Upper lobe of right lung (tissue), 1 donor: ENCODE results near the gene NKX2-2. TPM values are rescaled to one million over a fixed set of nuclear protein-coding genes. Genes with fewer than 3 reads are reported as not detected.

Source experiments
- ATAC-seq: fragments of 200-7000 bp; cut with Tn5 transposase; one replicate; pipeline ENCODE4 v1.9.1; 2020; ENCODE audit warnings: mild to moderate bottlenecking, moderate library complexity
- DNase-seq: peaks from one replicate; pipeline ENCODE4 v3.0.0-alpha.2; 2020
- H3K27ac ChIP-seq: fragments of 200-600 bp; one replicate; pipeline ENCODE4 v1.8.0; 2022
- H3K27me3 ChIP-seq: fragments of 200-600 bp; one replicate; pipeline ENCODE4 v1.8.0; 2022; ENCODE audit warnings: mild to moderate bottlenecking
- H3K36me3 ChIP-seq: fragments of 200-600 bp; one replicate; pipeline ENCODE4 v1.8.0; 2022
- H3K4me1 ChIP-seq: fragments of 200-600 bp; one replicate; pipeline ENCODE4 v1.8.0; 2022
- H3K4me3 ChIP-seq: fragments of 200-600 bp; one replicate; pipeline ENCODE4 v1.8.0; 2022; ENCODE audit warnings: mild to moderate bottlenecking
- H3K9me3 ChIP-seq: fragments of 200-600 bp; one replicate; pipeline ENCODE4 v1.8.0; 2022
- CTCF ChIP-seq: fragments of 200-600 bp; IDR thresholded peaks from one replicate; pipeline ENCODE4 v1.8.0; 2022; ENCODE audit warnings: antibody characterized with exemption
- intact Hi-C: fragments of 100-400 bp; cut with DNase I; formaldehyde crosslinking; loops from one replicate; pipeline ENCODE4 v1.11.0; 2022
- total RNA-seq: library from RNA; stranded (reverse); fragmentation: NEBNext Ultra II Directional; extraction: Animal tissue kit (Norgen Biotek cat#: 25700); gene quantifications from one replicate; pipeline ENCODE4 v1.2.1, GENCODE V29; 2021
- donor health status: DM: no; HTN: yes; CAD: no; lungs with severe emphysema.

NKX2-2 gene
- total RNA-seq, 1 donor from 2014 or later = not detected

GRCh38 chr20:21500599-21500998 lies 13.3 kb downstream of the NKX2-2 start:
- Histone ChIP-seq H3K27me3 (peaks cover 71% of the 10 kb centered on the region), H3K4me1 (peaks cover 5% of the 10 kb centered on the region), H3K27ac (no peak overlapping the region), H3K9me3 (no peaks in the 10 kb centered on the region), H3K36me3 (no peaks in the 10 kb centered on the region), H3K4me3 (no peak overlapping the region)
- ATAC-seq (no peak), DNase-seq (no peak)
- intact Hi-C loops = loop anchor here (10.0 kb wide), 1 partner anchor 636 kb away; no protein-coding TSS in a partner anchor
- no peak for TF ChIP-seq CTCF

- intact Hi-C loops = loop anchor here (10.0 kb wide), 1 partner anchor 635 kb away; no protein-coding TSS in a partner anchor
- TF ChIP-seq CTCF = no peak
- H3K27me3 ChIP-seq = peaks cover 63% of the 10 kb centered on the region
Measured at GRCh38 chr20:21499641-21500040, 14.2 kb downstream of the NKX2-2 start.

GRCh38 chr20:21498635-21499034 lies 15.2 kb downstream of the NKX2-2 start:
- no peak overlapping the region for H3K4me3 ChIP-seq
- H3K9me3 ChIP-seq = no peaks in the 10 kb centered on the region
- DNase-seq = no peak
- H3K36me3 ChIP-seq = no peaks in the 10 kb centered on the region
- peaks cover 53% of the 10 kb centered on the region for H3K27me3 ChIP-seq
- no peaks in the 10 kb centered on the region for H3K4me1 ChIP-seq
- ATAC-seq = no peak
- H3K27ac ChIP-seq = no peak overlapping the region
- no peak for TF ChIP-seq CTCF
- intact Hi-C loops = no loop called here

More at GRCh38 chr20:21499641-21500040, 14.2 kb downstream of the NKX2-2 start:
- Histone ChIP-seq H3K9me3 (no peaks in the 10 kb centered on the region), H3K4me3 (no peak overlapping the region), H3K27ac (no peak overlapping the region), H3K36me3 (no peaks in the 10 kb centered on the region), H3K4me1 (no peaks in the 10 kb centered on the region)
- DNase-seq = no peak
- no peak for ATAC-seq

- no peaks in the 10 kb centered on the region for H3K4me1 ChIP-seq
- H3K4me3 ChIP-seq = no peak overlapping the region
- no peak for ATAC-seq
- no peak for DNase-seq
- TF ChIP-seq CTCF = no peak
- intact Hi-C loops = no loop called here
- no peak overlapping the region for H3K27ac ChIP-seq
- no peaks in the 10 kb centered on the region for H3K36me3 ChIP-seq
- H3K9me3 ChIP-seq = no peaks in the 10 kb centered on the region
- peaks cover 49% of the 10 kb centered on the region for H3K27me3 ChIP-seq
Measured at GRCh38 chr20:21498195-21498594, 15.7 kb downstream of the NKX2-2 start.

GRCh38 chr20:21496452-21496851 lies 17.4 kb downstream of the NKX2-2 start:
- no peak for ATAC-seq
- no peak overlapping the region for H3K4me3 ChIP-seq
- intact Hi-C loops = no loop called here
- H3K9me3 ChIP-seq = no peaks in the 10 kb centered on the region
- DNase-seq = no peak
- H3K4me1 ChIP-seq = no peaks in the 10 kb centered on the region
- H3K36me3 ChIP-seq = no peaks in the 10 kb centered on the region
- no peak for TF ChIP-seq CTCF
- H3K27me3 ChIP-seq = peaks cover 37% of the 10 kb centered on the region
- no peak overlapping the region for H3K27ac ChIP-seq

- no peak overlapping the region for H3K4me3 ChIP-seq
- no peaks in the 10 kb centered on the region for H3K4me1 ChIP-seq
- ATAC-seq = no peak
- no peak overlapping the region for H3K27ac ChIP-seq
- H3K27me3 ChIP-seq = peaks cover 28% of the 10 kb centered on the region
- H3K9me3 ChIP-seq = no peaks in the 10 kb centered on the region
- no peak for DNase-seq
- TF ChIP-seq CTCF = no peak
- H3K36me3 ChIP-seq = no peaks in the 10 kb centered on the region
- intact Hi-C loops = no loop called here
Measured at GRCh38 chr20:21493049-21493448, 20.8 kb downstream of the NKX2-2 start.
